SJCRH30 (cell line): Measurements from ENCODE around the gene ACAD11. TPM values are rescaled to one million over a fixed set of nuclear protein-coding genes. Genes with fewer than 3 reads are reported as not detected.

Experiments
- DNase-seq, 2 experiments: peaks; one replicate each; pipeline ENCODE4 v3.0.0-alpha.2; 2015 to 2020
- H3K27ac ChIP-seq: fragments of 250-450 bp; sonication (Bioruptor Pico); 2 replicates; pipeline ENCODE4 v1.5.1; 2020; ENCODE audit warnings: mild to moderate bottlenecking, moderate library complexity
- H3K27me3 ChIP-seq: fragments of 250-450 bp; sonication (Bioruptor Pico); 2 replicates; pipeline ENCODE4 v1.5.1; 2020; ENCODE audit warnings: mild to moderate bottlenecking, moderate library complexity
- H3K36me3 ChIP-seq: fragments of 250-450 bp; sonication (Bioruptor Pico); 2 replicates; pipeline ENCODE4 v1.5.1; 2020; ENCODE audit warnings: mild to moderate bottlenecking, moderate library complexity
- H3K4me1 ChIP-seq: fragments of 250-450 bp; sonication (Bioruptor Pico); 2 replicates; pipeline ENCODE4 v1.5.1; 2020; ENCODE audit warnings: mild to moderate bottlenecking, moderate library complexity
- H3K4me3 ChIP-seq: fragments of 250-450 bp; sonication (Bioruptor Pico); 2 replicates; pipeline ENCODE4 v1.5.1; 2020; ENCODE audit warnings: mild to moderate bottlenecking, moderate library complexity
- H3K9me3 ChIP-seq: fragments of 250-450 bp; sonication (Bioruptor Pico); replicated peaks from 2 replicates; pipeline ENCODE4 v1.5.1; 2020; ENCODE audit warnings: mild to moderate bottlenecking, moderate library complexity
- total RNA-seq: library from RNA; depleted of rRNA; stranded (reverse); fragments of >200 nt; shearing (Covaris generic); gene quantifications from 2 replicates; pipeline ENCODE4 v1.2.3, GENCODE V29; 2014

ACAD11 gene
- total RNA-seq, 1 experiment from 2014 or later, result 21.7 TPM

- no peak overlapping the region for H3K4me3 ChIP-seq
- no peaks in the 10 kb centered on the region for H3K27me3 ChIP-seq
- no peak overlapping the region for H3K27ac ChIP-seq
- H3K4me1 ChIP-seq, result no peaks in the 10 kb centered on the region
- H3K36me3 ChIP-seq, result 0 out of 2 replicates have a peak, but pooled peaks cover 4% of the 10 kb centered on the region
- DNase-seq, result no peak
- no peaks in the 10 kb centered on the region for H3K9me3 ChIP-seq
These were observed 115.5 kb downstream of the ACAD11 start for GRCh38 chr3:132544130-132544529.

- Histone ChIP-seq H3K27me3 (no peaks in the 10 kb centered on the region), H3K27ac (no peak overlapping the region), H3K4me3 (no peak overlapping the region), H3K4me1 (no peaks in the 10 kb centered on the region), H3K36me3 (0 out of 2 replicates have a peak, but pooled peaks cover 4% of the 10 kb centered on the region), H3K9me3 (no peaks in the 10 kb centered on the region)
- no peak for DNase-seq
These were observed 116.4 kb downstream of the ACAD11 start for GRCh38 chr3:132543011-132543739.

- Histone ChIP-seq H3K4me1 (no peaks in the 10 kb centered on the region), H3K27me3 (no peaks in the 10 kb centered on the region), H3K9me3 (no peaks in the 10 kb centered on the region), H3K36me3 (0 out of 2 replicates have a peak, but pooled peaks cover 4% of the 10 kb centered on the region), H3K4me3 (no peak overlapping the region), H3K27ac (no peak overlapping the region)
- DNase-seq, result no peak
These were observed 117.0 kb downstream of the ACAD11 start for GRCh38 chr3:132542577-132542976.

- Histone ChIP-seq H3K4me3 (no peak overlapping the region), H3K36me3 (0 out of 2 replicates have a peak, but pooled peaks cover 4% of the 10 kb centered on the region), H3K27ac (no peak overlapping the region), H3K9me3 (no peaks in the 10 kb centered on the region), H3K27me3 (no peaks in the 10 kb centered on the region), H3K4me1 (no peaks in the 10 kb centered on the region)
- no peak for DNase-seq
These were observed 119.9 kb downstream of the ACAD11 start for GRCh38 chr3:132539681-132540080.

- no peaks in the 10 kb centered on the region for H3K27me3 ChIP-seq
- peaks cover 7% of the 10 kb centered on the region; the same call in 1 of the 2 replicates for H3K36me3 ChIP-seq
- DNase-seq, result no peak
- no peak overlapping the region for H3K27ac ChIP-seq
- no peak overlapping the region for H3K4me3 ChIP-seq
- no peaks in the 10 kb centered on the region for H3K4me1 ChIP-seq
- no peaks in the 10 kb centered on the region for H3K9me3 ChIP-seq
These were observed 121.5 kb downstream of the ACAD11 start for GRCh38 chr3:132538072-132538471.

GRCh38 chr3:132537297-132537696, 122.3 kb downstream of the ACAD11 start:
- H3K27ac ChIP-seq, result no peak overlapping the region
- H3K4me3 ChIP-seq, result no peak overlapping the region
- H3K27me3 ChIP-seq, result no peaks in the 10 kb centered on the region
- no peaks in the 10 kb centered on the region for H3K4me1 ChIP-seq
- H3K36me3 ChIP-seq, result peaks cover 7% of the 10 kb centered on the region; the same call in 1 of the 2 replicates
- DNase-seq, result no peak
- no peaks in the 10 kb centered on the region for H3K9me3 ChIP-seq

- no peaks in the 10 kb centered on the region for H3K9me3 ChIP-seq
- H3K4me3 ChIP-seq, result no peak overlapping the region
- H3K4me1 ChIP-seq, result no peaks in the 10 kb centered on the region
- DNase-seq, result no peak
- H3K27me3 ChIP-seq, result no peaks in the 10 kb centered on the region
- H3K27ac ChIP-seq, result no peak overlapping the region
- H3K36me3 ChIP-seq, result peaks cover 12% of the 10 kb centered on the region
These were observed 123.0 kb downstream of the ACAD11 start for GRCh38 chr3:132536442-132537153.

GRCh38 chr3:132535575-132536441, 123.8 kb downstream of the ACAD11 start:
- no peak overlapping the region for H3K27ac ChIP-seq

GRCh38 chr3:132530624-132531023, 129.0 kb downstream of the ACAD11 start:
- Histone ChIP-seq H3K4me1 (no peaks in the 10 kb centered on the region), H3K27ac (no peak overlapping the region), H3K9me3 (no peaks in the 10 kb centered on the region), H3K27me3 (no peaks in the 10 kb centered on the region), H3K36me3 (peaks cover 35% of the 10 kb centered on the region), H3K4me3 (no peak overlapping the region)
- DNase-seq, result no peak

More at GRCh38 chr3:132535575-132536441, 123.8 kb downstream of the ACAD11 start:
- peaks cover 16% of the 10 kb centered on the region for H3K36me3 ChIP-seq
- no peaks in the 10 kb centered on the region for H3K4me1 ChIP-seq
- H3K4me3 ChIP-seq, result no peak overlapping the region
- DNase-seq, result peak; percentile 63 to 79
- H3K27me3 ChIP-seq, result no peaks in the 10 kb centered on the region
- no peaks in the 10 kb centered on the region for H3K9me3 ChIP-seq

- H3K27me3 ChIP-seq, result no peaks in the 10 kb centered on the region
- H3K36me3 ChIP-seq, result peaks cover 62% of the 10 kb centered on the region
These were observed 137.3 kb downstream of the ACAD11 start for GRCh38 chr3:132522353-132522752.

GRCh38 chr3:132521901-132522300, 137.7 kb downstream of the ACAD11 start:
- DNase-seq, result no peak
- Histone ChIP-seq H3K4me3 (no peak overlapping the region), H3K36me3 (peaks cover 64% of the 10 kb centered on the region), H3K4me1 (no peaks in the 10 kb centered on the region), H3K27ac (no peak overlapping the region), H3K27me3 (no peaks in the 10 kb centered on the region), H3K9me3 (no peaks in the 10 kb centered on the region)

More at GRCh38 chr3:132522353-132522752, 137.3 kb downstream of the ACAD11 start:
- Histone ChIP-seq H3K9me3 (no peaks in the 10 kb centered on the region), H3K4me1 (no peaks in the 10 kb centered on the region), H3K27ac (no peak overlapping the region), H3K4me3 (no peak overlapping the region)
- no peak for DNase-seq

- no peak overlapping the region for H3K4me3 ChIP-seq
These were observed 139.7 kb downstream of the ACAD11 start for GRCh38 chr3:132519914-132520313.

GRCh38 chr3:132517311-132517710, 142.3 kb downstream of the ACAD11 start:
- H3K4me1 ChIP-seq, result no peaks in the 10 kb centered on the region
- no peaks in the 10 kb centered on the region; the same call in 1 of the 2 replicates for H3K27me3 ChIP-seq
- no peaks in the 10 kb centered on the region for H3K9me3 ChIP-seq
- no peak for DNase-seq
- peaks cover 64% of the 10 kb centered on the region for H3K36me3 ChIP-seq
- H3K27ac ChIP-seq, result no peak overlapping the region
- H3K4me3 ChIP-seq, result no peak overlapping the region

More at GRCh38 chr3:132519914-132520313, 139.7 kb downstream of the ACAD11 start:
- Histone ChIP-seq H3K27me3 (no peaks in the 10 kb centered on the region; the same call in 1 of the 2 replicates), H3K9me3 (no peaks in the 10 kb centered on the region), H3K27ac (no peak overlapping the region), H3K4me1 (no peaks in the 10 kb centered on the region), H3K36me3 (peaks cover 65% of the 10 kb centered on the region)
- DNase-seq, result no peak

GRCh38 chr3:132513057-132513456, 146.6 kb downstream of the ACAD11 start:
- H3K4me3 ChIP-seq, result no peak overlapping the region
- H3K4me1 ChIP-seq, result no peaks in the 10 kb centered on the region
- no peak overlapping the region for H3K27ac ChIP-seq
- no peaks in the 10 kb centered on the region for H3K9me3 ChIP-seq
- DNase-seq, result no peak
- H3K27me3 ChIP-seq, result no peaks in the 10 kb centered on the region; the same call in 1 of the 2 replicates
- peaks cover 71% of the 10 kb centered on the region for H3K36me3 ChIP-seq
